ENCODE data around the gene TMEM143.
"Not testable (repeated sequence)": the region's sequence is repeated elsewhere in the genome, so short reads cannot be mapped to it uniquely, and the experiment has no call there.

Gene TMEM143

DNA sequence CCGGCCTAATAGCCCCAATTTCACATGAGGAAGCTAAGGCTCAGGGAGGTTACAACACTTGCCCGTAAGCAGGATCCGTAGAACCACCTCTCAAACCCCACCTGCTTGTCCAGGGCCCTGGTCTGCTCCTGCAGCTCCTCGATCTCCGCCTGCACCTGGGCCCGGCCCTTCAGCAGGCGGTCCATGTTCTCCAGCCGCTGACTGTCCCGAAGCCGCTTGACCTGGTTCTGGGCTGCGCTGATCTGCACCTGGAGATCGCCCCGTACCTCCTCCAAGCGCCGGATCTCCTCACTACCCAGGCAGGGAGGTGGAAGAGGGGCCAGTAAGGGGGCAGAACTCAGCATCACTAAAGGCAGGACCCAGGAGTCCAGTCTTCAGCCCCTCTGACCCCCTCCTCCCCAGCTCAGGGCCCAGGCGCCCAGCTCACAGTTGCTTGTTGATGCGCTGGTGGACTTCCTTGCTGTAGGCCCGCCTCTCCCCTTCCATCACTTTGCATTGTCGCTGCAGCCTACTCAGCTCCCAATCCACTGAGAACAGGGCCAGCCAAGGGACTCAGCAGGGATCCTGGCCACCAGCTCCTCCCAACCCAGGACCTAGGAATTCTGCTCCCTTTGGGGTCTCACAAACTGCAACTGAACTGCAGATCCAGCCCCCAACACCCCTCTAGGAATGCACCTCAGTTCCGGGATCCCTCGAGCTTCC lies 45.3 kb downstream of the TMEM143 start:
- no peaks in the 10 kb centered on the region for H3K79me2 ChIP-seq (ENCODE audit: low read length)
- peaks cover 24% of the 10 kb centered on the region for H3K4me1 ChIP-seq (ENCODE audit: low read length)
- no peak overlapping the region for H2AFZ ChIP-seq (ENCODE audit: low read depth, low read length)
- H3K4me3 ChIP-seq (ENCODE audit: low read length) = no peak overlapping the region
- H3K4me2 ChIP-seq (ENCODE audit: low read length) = no peak overlapping the region
- H3K9ac ChIP-seq (ENCODE audit: low read length) = no peak overlapping the region
- no peaks in the 10 kb centered on the region for H3K36me3 ChIP-seq (replicated peaks; ENCODE audit: low read depth, low read length)
- no peaks in the 10 kb centered on the region for H3K9me3 ChIP-seq (ENCODE audit: insufficient read depth, low read length)
- H4K20me1 ChIP-seq (ENCODE audit: insufficient read depth, low read length) = no peaks in the 10 kb centered on the region
- no peak for TF ChIP-seq EZH2phosphoT487 (IDR thresholded peaks at IDR 0.05; ENCODE audit: low read depth)
- TF ChIP-seq, protein P1, sequence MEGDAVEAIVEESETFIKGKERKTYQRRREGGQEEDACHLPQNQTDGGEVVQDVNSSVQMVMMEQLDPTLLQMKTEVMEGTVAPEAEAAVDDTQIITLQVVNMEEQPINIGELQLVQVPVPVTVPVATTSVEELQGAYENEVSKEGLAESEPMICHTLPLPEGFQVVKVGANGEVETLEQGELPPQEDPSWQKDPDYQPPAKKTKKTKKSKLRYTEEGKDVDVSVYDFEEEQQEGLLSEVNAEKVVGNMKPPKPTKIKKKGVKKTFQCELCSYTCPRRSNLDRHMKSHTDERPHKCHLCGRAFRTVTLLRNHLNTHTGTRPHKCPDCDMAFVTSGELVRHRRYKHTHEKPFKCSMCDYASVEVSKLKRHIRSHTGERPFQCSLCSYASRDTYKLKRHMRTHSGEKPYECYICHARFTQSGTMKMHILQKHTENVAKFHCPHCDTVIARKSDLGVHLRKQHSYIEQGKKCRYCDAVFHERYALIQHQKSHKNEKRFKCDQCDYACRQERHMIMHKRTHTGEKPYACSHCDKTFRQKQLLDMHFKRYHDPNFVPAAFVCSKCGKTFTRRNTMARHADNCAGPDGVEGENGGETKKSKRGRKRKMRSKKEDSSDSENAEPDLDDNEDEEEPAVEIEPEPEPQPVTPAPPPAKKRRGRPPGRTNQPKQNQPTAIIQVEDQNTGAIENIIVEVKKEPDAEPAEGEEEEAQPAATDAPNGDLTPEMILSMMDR (IDR thresholded peaks at IDR 0.05; ENCODE audit: low read depth, low read length) = no peak
- H3K27ac ChIP-seq (ENCODE audit: low read length) = no peak overlapping the region
- 0 out of 2 replicates have a peak, but pooled peaks cover 2% of the 10 kb centered on the region for H3K27me3 ChIP-seq (ENCODE audit: low read depth, low read length)

DNA sequence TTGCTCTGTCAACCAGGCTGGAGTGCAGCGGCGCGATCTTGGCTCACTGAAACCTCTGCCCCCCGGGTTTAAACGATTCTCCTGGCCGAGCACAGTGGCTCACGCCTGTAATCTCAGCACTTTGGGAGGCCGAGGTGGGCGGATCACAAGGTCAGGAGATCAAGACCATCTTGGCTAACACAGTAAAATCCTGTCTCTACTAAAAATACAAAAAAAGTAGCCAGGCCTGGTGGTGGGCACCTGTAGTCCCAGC lies 46.1 kb downstream of the TMEM143 start:
- H3K4me2 ChIP-seq (ENCODE audit: low read length); H3K27me3 ChIP-seq (ENCODE audit: low read depth, low read length); H3K79me2 ChIP-seq (ENCODE audit: low read length); H4K20me1 ChIP-seq (ENCODE audit: insufficient read depth, low read length); H3K9me3 ChIP-seq (ENCODE audit: insufficient read depth, low read length); H3K27ac ChIP-seq (ENCODE audit: low read length); H3K36me3 ChIP-seq (replicated peaks; ENCODE audit: low read depth, low read length); H3K9ac ChIP-seq (ENCODE audit: low read length); H2AFZ ChIP-seq (ENCODE audit: low read depth, low read length); H3K4me3 ChIP-seq (ENCODE audit: low read length): not testable (repeated sequence)
- H3K4me1 ChIP-seq (ENCODE audit: low read length) = peaks cover 21% of the 10 kb centered on the region

DNA sequence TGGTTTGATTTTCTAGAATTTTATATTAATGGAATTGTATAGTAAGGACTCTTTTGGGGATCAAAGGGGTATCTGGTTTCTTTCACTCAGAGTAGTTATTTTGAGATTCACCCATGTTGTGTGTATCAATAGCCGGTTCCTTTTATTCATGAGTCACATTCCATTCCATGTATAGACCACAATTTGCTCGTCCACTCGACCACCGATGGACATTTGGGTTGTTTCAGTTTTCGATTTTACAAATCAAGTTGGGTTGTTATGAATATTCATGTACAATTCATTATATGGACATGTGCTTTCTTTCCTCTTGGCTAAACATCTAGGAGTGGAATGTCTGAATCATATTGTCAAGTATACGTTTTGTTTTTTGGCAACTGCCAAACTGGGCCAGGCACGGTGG lies 48.0 kb downstream of the TMEM143 start:
- Histone ChIP-seq H3K4me2 (ENCODE audit: low read length) (no peak overlapping the region), H3K4me1 (ENCODE audit: low read length) (peaks cover 7% of the 10 kb centered on the region), H3K36me3 (replicated peaks; ENCODE audit: low read depth, low read length) (no peaks in the 10 kb centered on the region), H3K9ac (ENCODE audit: low read length) (no peak overlapping the region), H2AFZ (ENCODE audit: low read depth, low read length) (no peak overlapping the region), H3K27ac (ENCODE audit: low read length) (no peak overlapping the region), H3K4me3 (ENCODE audit: low read length) (no peak overlapping the region), H3K79me2 (ENCODE audit: low read length) (no peaks in the 10 kb centered on the region), H3K27me3 (ENCODE audit: low read depth, low read length) (0 out of 2 replicates have a peak, but pooled peaks cover 2% of the 10 kb centered on the region), H3K9me3 (ENCODE audit: insufficient read depth, low read length) (no peaks in the 10 kb centered on the region), H4K20me1 (ENCODE audit: insufficient read depth, low read length) (no peaks in the 10 kb centered on the region)
- TF ChIP-seq, protein P1 (IDR thresholded peaks at IDR 0.05; ENCODE audit: low read depth, low read length) = no peak
- TF ChIP-seq EZH2phosphoT487 (IDR thresholded peaks at IDR 0.05; ENCODE audit: low read depth) = no peak

DNA sequence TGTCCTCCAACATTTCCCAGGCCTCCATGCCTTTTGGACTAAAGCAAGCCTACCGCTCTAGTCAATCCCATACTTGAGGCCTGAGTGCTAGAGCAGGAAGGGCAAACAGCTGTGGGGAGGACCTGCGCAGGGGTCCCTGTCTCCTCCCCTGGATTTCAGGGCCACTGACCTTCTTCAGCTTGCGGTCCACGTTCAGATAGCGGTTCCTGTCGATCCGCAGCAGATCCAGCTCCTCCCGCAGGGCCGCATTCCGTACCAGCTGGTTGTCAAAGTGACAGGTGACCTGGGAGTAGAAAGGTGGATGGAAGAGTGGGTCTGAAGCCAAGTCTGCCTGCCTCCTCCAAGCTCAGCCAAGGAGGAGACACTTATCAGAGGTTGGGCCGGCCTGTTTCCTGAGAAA lies 52.4 kb downstream of the TMEM143 start:
- H4K20me1 ChIP-seq (ENCODE audit: insufficient read depth, low read length) = no peaks in the 10 kb centered on the region
- H3K79me2 ChIP-seq (ENCODE audit: low read length) = no peaks in the 10 kb centered on the region
- no peaks in the 10 kb centered on the region for H3K36me3 ChIP-seq (replicated peaks; ENCODE audit: low read depth, low read length)
- no peak overlapping the region for H3K4me3 ChIP-seq (ENCODE audit: low read length)
- peaks cover 2% of the 10 kb centered on the region; the same call in 1 of the 2 replicates for H3K27me3 ChIP-seq (ENCODE audit: low read depth, low read length)
- H3K4me2 ChIP-seq (ENCODE audit: low read length) = no peak overlapping the region
- peaks cover 8% of the 10 kb centered on the region; the same call in 1 of the 2 replicates for H3K4me1 ChIP-seq (ENCODE audit: low read length)
- H2AFZ ChIP-seq (ENCODE audit: low read depth, low read length) = no peak overlapping the region
- TF ChIP-seq EZH2phosphoT487 (IDR thresholded peaks at IDR 0.05; ENCODE audit: low read depth) = no peak
- TF ChIP-seq, protein P1 (IDR thresholded peaks at IDR 0.05; ENCODE audit: low read depth, low read length) = no peak
- no peak overlapping the region for H3K9ac ChIP-seq (ENCODE audit: low read length)
- H3K9me3 ChIP-seq (ENCODE audit: insufficient read depth, low read length) = no peaks in the 10 kb centered on the region
- no peak overlapping the region for H3K27ac ChIP-seq (ENCODE audit: low read length)

Measured in OCI-LY3 (cell line).